Measurements from ENCODE around the gene MGAT4B.

GRCh38 chr5:179753971-179754370 lies 52.7 kb downstream of the MGAT4B start:
- no peak for TF ChIP-seq USF2 (IDR thresholded peaks at IDR 0.05; ENCODE audit: low read depth, low read length)
- no peak for TF ChIP-seq USF2 (CRISPR knock-in tag; IDR thresholded peaks at IDR 0.05; ENCODE audit: borderline replicate concordance)
- no peak for TF ChIP-seq POLR2A (IDR thresholded peaks at IDR 0.05; ENCODE audit: insufficient read depth in 1 of 2, low read depth in 2 of 2, low read length in 2 of 2)
- no peak for TF ChIP-seq CREB1 (IDR thresholded peaks at IDR 0.05)
- no peak for TF ChIP-seq CREB1 (CRISPR knock-in tag; IDR thresholded peaks at IDR 0.05)
- TF ChIP-seq STAT6 (CRISPR knock-in tag; IDR thresholded peaks at IDR 0.05; ENCODE audit: borderline replicate concordance): no peak
- TF ChIP-seq CTCF (CRISPR knock-in tag; IDR thresholded peaks at IDR 0.05): no peak
- TF ChIP-seq ATF1 (CRISPR knock-in tag; IDR thresholded peaks at IDR 0.05): no peak
- no peak for TF ChIP-seq MAZ (IDR thresholded peaks at IDR 0.05; ENCODE audit: borderline replicate concordance, low read depth, low read length)
- TF ChIP-seq MAZ (CRISPR knock-in tag; IDR thresholded peaks at IDR 0.05; ENCODE audit: low read depth): no peak
- TF ChIP-seq ZNF331 (CRISPR knock-in tag; IDR thresholded peaks at IDR 0.05): no peak
- TF ChIP-seq ZBTB8A (CRISPR knock-in tag; IDR thresholded peaks at IDR 0.05; ENCODE audit: borderline replicate concordance, low read depth): no peak

Measured in HepG2 (cell line).